Thyroid gland (tissue), 4 donors: ENCODE results near the gene TBC1D22A. TPM values are rescaled to one million over a fixed set of nuclear protein-coding genes. Genes with fewer than 3 reads are reported as not detected.

Source experiments
- DNase-seq, 2 donors: peaks; one replicate each; pipeline ENCODE4 v3.0.0-alpha.2; 2019
- H3K27ac ChIP-seq, 3 donors: fragments of 200-600 bp; sonication (generic); 1 replicate in 2 of 3; 2 replicates in 1 of 3; pipeline ENCODE4 v1.5.1; 2016 to 2019; ENCODE audit warnings: mild to moderate bottlenecking in 1 of 3, moderate library complexity in 1 of 3
- H3K27me3 ChIP-seq: fragments of 200-600 bp; sonication (generic); one replicate; pipeline ENCODE4 v1.5.1; 2019
- H3K36me3 ChIP-seq, 2 donors: fragments of 200-600 bp; sonication (generic); one replicate each; pipeline ENCODE4 v1.5.1; 2016 to 2019
- H3K4me1 ChIP-seq, 2 donors: fragments of 200-600 bp; sonication (generic); one replicate each; pipeline ENCODE4 v1.5.1; 2017 to 2019
- H3K4me3 ChIP-seq, 3 donors: fragments of 200-600 bp; sonication (generic); replicated peaks in 1 of 3; 1 replicate in 2 of 3; 2 replicates in 1 of 3; pipeline ENCODE4 v1.5.1; 2016; ENCODE audit warnings: mild to moderate bottlenecking in 1 of 3
- H3K9me3 ChIP-seq: fragments of 200-600 bp; sonication (generic); one replicate; pipeline ENCODE4 v1.5.1; 2017
- POLR2A ChIP-seq, 2 donors: fragments of 450-650 bp; IDR thresholded peaks; one replicate each; pipeline ENCODE4 v1.6.1; 2017; ENCODE audit warnings: antibody characterized with exemption in 2 of 2, mild to moderate bottlenecking in 2 of 2, moderate library complexity in 1 of 2
- WGBS, 2 donors: methylation state at CpG; one replicate each; pipeline ENCODE4 v1.1.5; 2017; 5-methylcytosine and 5-hydroxymethylcytosine counted together
- intact Hi-C: fragments of 100-400 bp; cut with DNase I; formaldehyde crosslinking; loops from one replicate; pipeline ENCODE4 v1.15.1; 2023
- total RNA-seq, 4 donors: library from RNA; depleted of rRNA; stranded (reverse); fragments of >200 nt; gene quantifications; one replicate each; pipeline ENCODE4 v1.2.3, GENCODE V29; 2016
- TF ChIP-seq, protein P1 (sequence below), 6 experiments: fragments of 200-600 bp in 3 of 6; fragments of 450-650 bp in 3 of 6; sonication (generic) in 3 of 6; IDR thresholded peaks; one replicate each; pipeline ENCODE4 v1.5.1; 2016 to 2019; ENCODE audit warnings: antibody characterized with exemption in 6 of 6, mild to moderate bottlenecking in 2 of 6, inconsistent platforms in 1 of 6, moderate library complexity in 1 of 6

TBC1D22A gene
- total RNA-seq, 4 donors from 2014 or later: 26.7 to 34.6 (median 33.2) TPM

DNA sequence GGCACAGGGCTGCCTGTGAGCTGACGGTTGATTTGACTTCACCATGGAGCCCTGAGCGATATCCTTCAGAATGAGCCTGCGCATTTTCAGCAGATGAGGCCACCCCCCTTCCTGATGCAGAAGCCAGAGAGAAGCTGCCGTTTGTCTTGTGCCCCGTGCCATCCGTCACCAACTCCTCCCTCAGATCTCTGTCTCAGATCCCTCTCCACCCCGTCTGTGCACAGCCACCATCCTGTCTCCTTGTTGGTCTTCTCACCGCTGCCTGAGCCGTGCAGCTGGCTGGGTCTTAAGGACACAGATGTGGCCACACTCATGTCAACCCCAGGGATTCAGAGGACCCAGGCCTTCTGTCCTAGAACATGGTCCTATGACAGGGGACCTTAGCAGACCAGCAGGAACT lies 293.9 kb downstream of the TBC1D22A start:
- TF ChIP-seq POLR2A (IDR thresholded peaks at IDR 0.05): no peak
- TF ChIP-seq, protein P1, sequence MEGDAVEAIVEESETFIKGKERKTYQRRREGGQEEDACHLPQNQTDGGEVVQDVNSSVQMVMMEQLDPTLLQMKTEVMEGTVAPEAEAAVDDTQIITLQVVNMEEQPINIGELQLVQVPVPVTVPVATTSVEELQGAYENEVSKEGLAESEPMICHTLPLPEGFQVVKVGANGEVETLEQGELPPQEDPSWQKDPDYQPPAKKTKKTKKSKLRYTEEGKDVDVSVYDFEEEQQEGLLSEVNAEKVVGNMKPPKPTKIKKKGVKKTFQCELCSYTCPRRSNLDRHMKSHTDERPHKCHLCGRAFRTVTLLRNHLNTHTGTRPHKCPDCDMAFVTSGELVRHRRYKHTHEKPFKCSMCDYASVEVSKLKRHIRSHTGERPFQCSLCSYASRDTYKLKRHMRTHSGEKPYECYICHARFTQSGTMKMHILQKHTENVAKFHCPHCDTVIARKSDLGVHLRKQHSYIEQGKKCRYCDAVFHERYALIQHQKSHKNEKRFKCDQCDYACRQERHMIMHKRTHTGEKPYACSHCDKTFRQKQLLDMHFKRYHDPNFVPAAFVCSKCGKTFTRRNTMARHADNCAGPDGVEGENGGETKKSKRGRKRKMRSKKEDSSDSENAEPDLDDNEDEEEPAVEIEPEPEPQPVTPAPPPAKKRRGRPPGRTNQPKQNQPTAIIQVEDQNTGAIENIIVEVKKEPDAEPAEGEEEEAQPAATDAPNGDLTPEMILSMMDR (IDR thresholded peaks at IDR 0.05): no peak
- Histone ChIP-seq H3K4me1 (peaks cover 5 to 10% of the 10 kb centered on the region in 2 donors), H3K27ac (no peak overlapping the region), H3K27me3 (no peaks in the 10 kb centered on the region), H3K4me3 (no peak overlapping the region), H3K36me3 (no peaks in the 10 kb centered on the region), H3K9me3 (no peaks in the 10 kb centered on the region)
- intact Hi-C loops: no loop called here
- 86 to 95% methylated on average over 9 of the region's 9 CpGs for WGBS, 2 donors
- DNase-seq: no peak

DNA sequence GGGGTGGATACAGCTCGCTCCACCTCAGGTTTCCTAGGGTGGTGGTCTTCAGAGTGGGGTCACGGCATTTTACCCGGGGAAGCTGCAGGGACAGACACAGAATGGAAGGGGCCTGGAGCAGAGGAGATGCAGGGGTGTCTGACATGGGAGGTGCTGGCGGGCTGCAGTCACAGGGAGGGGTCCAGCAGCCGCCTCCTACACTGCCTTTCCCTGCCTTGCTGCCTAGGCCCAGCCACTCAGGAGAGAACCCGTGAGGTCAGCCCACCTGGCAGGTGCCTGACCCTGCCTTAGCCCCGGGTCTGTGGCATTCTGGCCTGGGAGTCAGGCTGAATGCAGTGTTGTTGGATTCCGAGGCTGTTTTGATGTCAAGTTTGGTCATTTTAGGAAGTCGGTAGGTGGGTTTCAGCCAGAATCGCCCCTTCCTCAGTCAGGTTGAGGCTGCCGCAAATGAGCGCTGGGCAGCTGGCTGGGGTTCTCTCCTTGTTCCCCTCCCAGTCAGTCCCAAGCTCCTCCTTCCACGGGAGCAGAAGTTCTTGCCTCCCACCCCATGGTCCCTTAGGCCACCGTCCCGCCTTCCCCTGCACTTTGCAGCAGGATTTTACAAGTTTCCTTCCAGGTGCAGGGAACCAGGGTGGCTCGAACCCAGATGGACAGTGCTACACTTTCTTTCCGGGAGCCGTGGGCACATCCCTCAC lies 294.5 kb downstream of the TBC1D22A start:
- Histone ChIP-seq H3K27ac (no peak overlapping the region), H3K4me1 (peaks cover 0 to 4% of the 10 kb centered on the region in 2 donors), H3K9me3 (no peaks in the 10 kb centered on the region), H3K27me3 (no peaks in the 10 kb centered on the region), H3K4me3 (no peak overlapping the region), H3K36me3 (no peaks in the 10 kb centered on the region)
- TF ChIP-seq, protein P1 (IDR thresholded peaks at IDR 0.05): no peak
- no peak for TF ChIP-seq POLR2A (IDR thresholded peaks at IDR 0.05)
- intact Hi-C loops: no loop called here
- WGBS, 2 donors: 94 to 96% methylated on average over 15 of the region's 18 CpGs
- no peak for DNase-seq

DNA sequence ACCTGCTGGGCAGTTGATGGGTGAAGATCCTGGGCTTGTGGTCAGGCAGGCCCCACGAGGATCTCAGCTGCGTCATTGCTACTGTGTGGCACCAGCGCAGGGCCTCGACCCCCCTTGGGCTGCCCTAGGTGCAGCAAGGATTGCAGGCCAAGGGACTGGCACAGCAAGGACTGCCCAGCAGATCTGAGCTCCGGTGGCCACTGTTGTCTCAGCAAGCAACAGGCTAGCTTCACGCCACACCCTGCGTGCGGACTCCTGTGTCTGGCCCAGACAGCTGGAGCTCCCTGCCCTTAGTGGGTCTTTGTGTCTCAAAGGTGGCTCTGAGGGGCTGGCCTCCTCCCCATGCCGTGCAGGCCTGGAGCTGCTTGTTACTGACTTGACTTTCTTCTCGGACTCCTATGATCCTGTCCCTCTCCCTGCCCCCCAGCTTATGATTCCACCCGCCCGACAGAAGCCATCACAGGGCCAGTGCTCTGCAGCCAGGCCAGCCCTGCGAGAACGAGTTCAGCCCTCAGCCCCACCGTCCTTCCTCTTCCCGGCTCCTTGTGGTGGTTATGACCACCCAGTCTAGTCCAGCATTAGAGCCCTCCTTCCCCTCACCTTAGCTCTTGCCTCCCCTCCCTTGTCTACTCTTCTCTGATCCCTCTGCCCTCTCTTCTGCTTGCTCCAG lies 295.6 kb downstream of the TBC1D22A start:
- Histone ChIP-seq H3K36me3 (no peaks in the 10 kb centered on the region), H3K27ac (no peak overlapping the region), H3K9me3 (no peaks in the 10 kb centered on the region), H3K27me3 (no peaks in the 10 kb centered on the region), H3K4me1 (no peaks in the 10 kb centered on the region), H3K4me3 (no peak overlapping the region)
- no peak for TF ChIP-seq POLR2A (IDR thresholded peaks at IDR 0.05)
- TF ChIP-seq, protein P1 (IDR thresholded peaks at IDR 0.05): no peak
- DNase-seq: no peak
- WGBS, 2 donors: 94 to 99% methylated on average over 10 to 12 of the region's 16 CpGs
- intact Hi-C loops: no loop called here

DNA sequence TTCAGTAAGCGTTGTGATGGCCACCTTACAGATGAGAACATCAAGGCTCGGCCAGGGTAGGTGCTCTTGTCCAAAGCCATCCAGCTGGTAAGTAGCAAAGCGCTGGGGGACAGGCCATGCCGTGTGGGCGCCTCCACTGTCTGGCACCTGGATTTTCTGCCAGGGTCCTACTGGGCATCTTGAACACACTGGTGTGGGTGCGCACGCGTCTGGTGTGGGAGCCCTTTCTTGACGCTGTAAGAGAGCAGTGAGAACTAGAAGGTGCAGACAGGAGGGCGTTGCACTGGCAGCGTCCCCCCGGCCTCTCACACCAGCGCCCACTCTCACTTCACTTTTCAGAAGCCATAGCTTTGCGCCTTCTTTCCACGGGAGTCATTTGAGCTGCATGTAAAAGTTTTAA lies 296.6 kb downstream of the TBC1D22A start:
- Histone ChIP-seq H3K36me3 (no peaks in the 10 kb centered on the region), H3K27ac (no peak overlapping the region), H3K4me1 (no peaks in the 10 kb centered on the region), H3K27me3 (no peaks in the 10 kb centered on the region), H3K4me3 (no peak overlapping the region), H3K9me3 (no peaks in the 10 kb centered on the region)
- intact Hi-C loops: no loop called here
- DNase-seq: no peak
- TF ChIP-seq POLR2A (IDR thresholded peaks at IDR 0.05): no peak
- TF ChIP-seq, protein P1 (IDR thresholded peaks at IDR 0.05): no peak
- WGBS, 2 donors: 91 to 98% methylated on average over 15 of the region's 15 CpGs

DNA sequence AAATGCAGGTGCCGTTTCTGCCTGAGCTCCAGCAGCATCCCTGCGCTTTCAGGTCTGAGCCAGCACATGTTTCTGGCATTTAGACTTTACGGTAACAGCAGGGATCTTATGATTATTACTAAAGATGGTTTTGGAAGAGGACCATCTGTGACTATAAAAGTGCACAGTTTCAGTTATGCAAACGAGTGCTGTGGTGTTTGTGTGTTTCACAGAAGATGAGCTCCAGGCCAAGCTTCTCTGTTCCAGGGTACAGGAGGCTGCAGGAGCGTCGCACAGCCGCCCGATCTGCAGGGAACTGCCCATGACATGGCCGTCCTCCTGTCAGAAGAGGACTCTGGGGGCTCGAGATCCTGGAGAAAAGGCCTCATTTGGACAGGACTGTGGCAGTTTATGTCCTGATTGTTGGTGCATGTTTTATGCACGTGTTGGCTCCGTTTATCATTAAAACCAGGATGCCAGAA lies 297.3 kb downstream of the TBC1D22A start:
- Histone ChIP-seq H3K36me3 (no peaks in the 10 kb centered on the region), H3K4me1 (no peaks in the 10 kb centered on the region), H3K27me3 (no peaks in the 10 kb centered on the region), H3K27ac (no peak overlapping the region), H3K9me3 (no peaks in the 10 kb centered on the region), H3K4me3 (no peak overlapping the region)
- TF ChIP-seq, protein P1 (IDR thresholded peaks at IDR 0.05): no peak
- TF ChIP-seq POLR2A (IDR thresholded peaks at IDR 0.05): no peak
- intact Hi-C loops: no loop called here
- no peak for DNase-seq
- 91 to 95% methylated on average over 12 of the region's 12 CpGs for WGBS, 2 donors
